ENCODE measurements around the gene NT5E. TPM values are rescaled to one million over a fixed set of nuclear protein-coding genes. Genes with fewer than 3 reads are reported as not detected.

Gene NT5E
- total RNA-seq, 1 donor from 2014 or later = 4.3 TPM

DNA sequence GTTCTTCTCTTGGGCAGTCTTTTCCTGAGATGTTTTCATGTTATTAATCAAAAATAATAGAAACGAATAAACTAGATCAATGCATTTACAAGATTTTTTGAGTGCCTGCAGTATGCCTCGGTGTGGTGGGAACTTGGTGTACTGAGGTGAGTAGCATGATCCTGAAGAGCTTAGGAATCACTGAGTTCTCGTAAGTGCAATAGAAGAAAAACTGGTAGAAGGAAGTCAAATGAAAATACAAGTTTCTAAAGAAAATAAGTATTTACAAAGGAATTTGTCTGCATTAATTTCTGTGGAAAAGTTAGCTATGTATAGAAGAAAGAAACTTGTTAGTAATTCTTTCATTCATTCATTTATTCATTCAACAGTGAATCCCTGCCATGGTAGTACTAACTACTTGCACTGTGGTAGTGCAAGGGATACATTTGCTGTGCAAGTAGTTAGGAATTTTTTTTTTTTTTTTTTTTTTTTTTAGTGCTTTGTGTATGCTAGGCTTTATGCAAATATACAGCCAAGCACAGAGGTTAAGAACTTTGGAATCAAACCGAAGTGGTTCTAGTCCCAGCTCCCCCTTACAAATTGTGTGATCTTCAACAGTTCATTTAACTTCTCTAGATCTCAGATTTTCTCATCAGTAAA lies 13.9 kb downstream of the NT5E start:
- Histone ChIP-seq H3K27me3 (ENCODE audit: low read depth) (peaks cover 3% of the 10 kb centered on the region), H3K4me1 (peaks cover 41% of the 10 kb centered on the region), H3K27ac (replicated peaks) (no peak overlapping the region), H3K36me3 (no peaks in the 10 kb centered on the region), H3K4me3 (no peak overlapping the region), H3K9me3 (replicated peaks) (no peaks in the 10 kb centered on the region)
- intact Hi-C loops (cut with micrococcal nuclease) = no loop called here
- TF ChIP-seq, protein P1, sequence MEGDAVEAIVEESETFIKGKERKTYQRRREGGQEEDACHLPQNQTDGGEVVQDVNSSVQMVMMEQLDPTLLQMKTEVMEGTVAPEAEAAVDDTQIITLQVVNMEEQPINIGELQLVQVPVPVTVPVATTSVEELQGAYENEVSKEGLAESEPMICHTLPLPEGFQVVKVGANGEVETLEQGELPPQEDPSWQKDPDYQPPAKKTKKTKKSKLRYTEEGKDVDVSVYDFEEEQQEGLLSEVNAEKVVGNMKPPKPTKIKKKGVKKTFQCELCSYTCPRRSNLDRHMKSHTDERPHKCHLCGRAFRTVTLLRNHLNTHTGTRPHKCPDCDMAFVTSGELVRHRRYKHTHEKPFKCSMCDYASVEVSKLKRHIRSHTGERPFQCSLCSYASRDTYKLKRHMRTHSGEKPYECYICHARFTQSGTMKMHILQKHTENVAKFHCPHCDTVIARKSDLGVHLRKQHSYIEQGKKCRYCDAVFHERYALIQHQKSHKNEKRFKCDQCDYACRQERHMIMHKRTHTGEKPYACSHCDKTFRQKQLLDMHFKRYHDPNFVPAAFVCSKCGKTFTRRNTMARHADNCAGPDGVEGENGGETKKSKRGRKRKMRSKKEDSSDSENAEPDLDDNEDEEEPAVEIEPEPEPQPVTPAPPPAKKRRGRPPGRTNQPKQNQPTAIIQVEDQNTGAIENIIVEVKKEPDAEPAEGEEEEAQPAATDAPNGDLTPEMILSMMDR (IDR thresholded peaks at IDR 0.05; ENCODE audit: borderline replicate concordance) = no peak
- DNase-seq = no peak

DNA sequence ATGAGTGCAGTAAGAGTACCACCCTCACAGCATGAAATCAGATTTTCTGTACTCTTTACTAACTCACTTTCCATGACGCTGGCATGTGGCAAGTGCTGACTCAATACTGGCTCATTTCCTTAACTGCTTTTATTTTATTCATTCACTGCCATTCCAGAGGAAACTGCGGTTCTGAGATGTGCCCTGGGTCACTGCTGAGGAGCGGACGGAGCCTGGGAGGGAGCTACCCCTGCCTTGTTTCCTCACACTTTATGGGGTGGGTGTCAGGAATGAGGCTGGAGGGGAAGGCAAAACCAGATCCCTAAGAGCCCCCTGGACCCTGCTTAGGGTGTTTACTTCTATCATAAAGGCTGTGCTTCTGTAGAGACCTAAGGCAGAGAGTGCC lies 14.4 kb downstream of the NT5E start:
- DNase-seq = no peak
- H3K4me1 ChIP-seq = peaks cover 36% of the 10 kb centered on the region

DNA sequence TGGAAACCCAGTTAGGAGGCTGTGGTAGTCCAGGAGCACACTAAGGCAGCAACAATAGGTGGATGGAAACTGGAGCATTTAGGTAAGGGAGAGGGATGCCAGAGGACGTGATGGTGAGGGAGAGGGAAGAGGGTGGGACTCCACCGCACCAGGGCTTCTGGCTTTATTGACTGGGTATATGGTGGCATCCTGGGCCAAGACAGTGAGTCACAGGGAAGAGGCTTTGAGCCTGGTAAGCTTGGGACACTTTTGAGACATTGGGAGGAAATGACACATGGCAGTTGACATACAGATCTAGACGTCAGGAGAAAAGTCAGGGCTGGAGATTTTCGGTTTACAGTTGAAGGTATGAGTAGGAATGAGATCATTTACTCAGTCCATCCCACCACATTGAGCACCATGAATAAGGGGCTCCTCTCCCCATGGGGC lies 14.9 kb downstream of the NT5E start:
- no peak for DNase-seq
- Histone ChIP-seq H3K27me3 (ENCODE audit: low read depth) (peaks cover 3% of the 10 kb centered on the region), H3K27ac (replicated peaks) (no peak overlapping the region), H3K36me3 (no peaks in the 10 kb centered on the region), H3K4me3 (no peak overlapping the region), H3K9me3 (replicated peaks) (no peaks in the 10 kb centered on the region), H3K4me1 (peaks cover 32% of the 10 kb centered on the region)
- TF ChIP-seq, protein P1 (IDR thresholded peaks at IDR 0.05; ENCODE audit: borderline replicate concordance) = no peak
- intact Hi-C loops (cut with micrococcal nuclease) = no loop called here

More for the DNA sequence above, 14.4 kb downstream of the NT5E start:
- no peak overlapping the region for H3K4me3 ChIP-seq
- intact Hi-C loops (cut with micrococcal nuclease) = no loop called here
- no peaks in the 10 kb centered on the region for H3K9me3 ChIP-seq (replicated peaks)
- peaks cover 3% of the 10 kb centered on the region for H3K27me3 ChIP-seq (ENCODE audit: low read depth)
- no peaks in the 10 kb centered on the region for H3K36me3 ChIP-seq
- H3K27ac ChIP-seq (replicated peaks) = no peak overlapping the region
- TF ChIP-seq, protein P1 (IDR thresholded peaks at IDR 0.05; ENCODE audit: borderline replicate concordance) = no peak

DNA sequence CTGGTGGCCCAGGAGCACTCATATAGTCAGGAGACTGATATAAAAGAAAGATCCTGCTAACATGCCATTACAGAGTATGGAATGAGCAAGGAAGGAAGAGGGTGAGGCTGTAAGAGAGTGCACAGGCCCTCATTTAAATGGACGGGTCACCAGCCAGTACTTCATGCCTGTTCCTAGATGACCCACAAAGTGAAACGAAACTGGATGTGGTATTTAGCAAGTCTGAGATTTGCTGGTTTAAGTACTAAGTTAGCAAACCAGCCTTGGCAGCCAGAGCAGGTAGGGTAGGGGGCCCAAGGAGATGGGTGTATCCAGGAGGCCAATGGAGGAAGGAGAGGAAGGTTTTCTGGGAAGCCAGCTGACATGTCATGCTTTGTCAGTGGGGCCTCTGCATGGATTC lies 15.9 kb downstream of the NT5E start:
- Histone ChIP-seq H3K9me3 (replicated peaks) (no peaks in the 10 kb centered on the region), H3K27ac (replicated peaks) (no peak overlapping the region), H3K4me1 (peaks cover 22% of the 10 kb centered on the region), H3K36me3 (no peaks in the 10 kb centered on the region), H3K4me3 (no peak overlapping the region), H3K27me3 (ENCODE audit: low read depth) (peaks cover 3% of the 10 kb centered on the region)
- no peak for DNase-seq
- TF ChIP-seq, protein P1 (IDR thresholded peaks at IDR 0.05; ENCODE audit: borderline replicate concordance) = no peak
- intact Hi-C loops (cut with micrococcal nuclease) = no loop called here

DNA sequence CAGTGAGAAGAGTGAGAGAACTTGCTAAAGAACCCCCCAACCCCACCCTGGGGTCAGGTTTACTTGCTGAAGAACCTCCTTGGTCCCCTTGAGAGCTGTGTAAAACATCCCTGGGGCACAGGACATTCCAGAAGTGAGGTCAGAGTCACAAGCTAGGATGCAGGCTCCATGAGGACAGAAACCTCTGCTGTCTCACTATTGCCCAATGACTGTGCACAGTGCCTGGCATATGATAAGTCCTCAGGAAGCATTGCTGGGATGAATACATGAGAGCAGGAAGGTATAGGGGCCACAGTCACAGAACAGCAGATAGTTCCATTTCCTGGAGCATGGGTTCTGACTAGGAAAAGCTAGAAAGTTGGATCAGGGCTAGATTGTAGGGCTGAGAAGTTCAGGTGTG lies 18.4 kb downstream of the NT5E start:
- Histone ChIP-seq H3K36me3 (no peaks in the 10 kb centered on the region), H3K4me3 (no peak overlapping the region), H3K27me3 (ENCODE audit: low read depth) (peaks cover 3% of the 10 kb centered on the region), H3K4me1 (peaks cover 7% of the 10 kb centered on the region), H3K27ac (replicated peaks) (no peak overlapping the region), H3K9me3 (replicated peaks) (no peaks in the 10 kb centered on the region)
- TF ChIP-seq, protein P1 (IDR thresholded peaks at IDR 0.05; ENCODE audit: borderline replicate concordance) = no peak
- no peak for DNase-seq
- intact Hi-C loops (cut with micrococcal nuclease) = no loop called here
